ENCODE data around the gene OARD1.

- TF ChIP-seq CTCF (tag by site-specific recombination; IDR thresholded peaks at IDR 0.05), result no peak
- TF ChIP-seq ZNF23 (tag by site-specific recombination; IDR thresholded peaks at IDR 0.05; ENCODE audit: borderline replicate concordance), result no peak
- no peak for TF ChIP-seq ZNF549 (tag by site-specific recombination; IDR thresholded peaks at IDR 0.05)
These were observed 24.1 kb downstream of the OARD1 start for GRCh38 chr6:41047745-41048732.

Measured in HEK293 (cell line).